Lung (tissue), 16 donors: Measurements from ENCODE around the gene NTN5. TPM values are rescaled to one million over a fixed set of nuclear protein-coding genes. Genes with fewer than 3 reads are reported as not detected.

Experiments used
- ATAC-seq: fragments of 200-7000 bp; cut with Tn5 transposase; one replicate; pipeline ENCODE4 v1.9.1; 2020; ENCODE audit warnings: moderate number of reproducible peaks; ENCODE audit not compliant: insufficient read depth, low FRiP score
- DNase-seq, 3 donors: peaks; one replicate each; pipeline ENCODE4 v3.0.0-alpha.2; 2013 to 2017
- H3K27ac ChIP-seq, 2 donors: one replicate each; pipeline ENCODE4 v1.5.1; 2013; ENCODE audit warnings: mild to moderate bottlenecking in 2 of 2, moderate library complexity in 2 of 2, control low read depth in 1 of 2, inconsistent platforms in 1 of 2, low read depth in 1 of 2, low read length in 1 of 2
- H3K27me3 ChIP-seq, 3 donors: one replicate each; pipeline ENCODE4 v1.5.1; 2013; ENCODE audit warnings: low read length in 2 of 3; ENCODE audit not compliant: control insufficient read depth in 3 of 3, insufficient read depth in 3 of 3
- H3K36me3 ChIP-seq, 4 donors: one replicate each; pipeline ENCODE4 v1.5.1; 2013; ENCODE audit warnings: low read length in 4 of 4, mild to moderate bottlenecking in 1 of 4, moderate library complexity in 1 of 4; ENCODE audit not compliant: control insufficient read depth in 4 of 4, insufficient read depth in 4 of 4
- H3K4me1 ChIP-seq, 5 donors: one replicate each; pipeline ENCODE4 v1.5.1; 2013; ENCODE audit warnings: low read length in 5 of 5, mild to moderate bottlenecking in 2 of 5, moderate library complexity in 1 of 5; ENCODE audit not compliant: control insufficient read depth in 5 of 5, insufficient read depth in 5 of 5
- H3K4me3 ChIP-seq: one replicate; pipeline ENCODE4 v1.5.1; 2013; ENCODE audit warnings: mild to moderate bottlenecking, control low read depth, moderate library complexity
- H3K9ac ChIP-seq, 2 donors: one replicate each; pipeline ENCODE4 v1.5.1; 2013; ENCODE audit warnings: low read length in 2 of 2, control low read depth in 1 of 2; ENCODE audit not compliant: insufficient read depth in 1 of 2
- H3K9me3 ChIP-seq, 4 donors: one replicate each; pipeline ENCODE4 v1.5.1; 2013; ENCODE audit warnings: low read length in 3 of 4, mild to moderate bottlenecking in 1 of 4, moderate library complexity in 1 of 4; ENCODE audit not compliant: control insufficient read depth in 4 of 4, insufficient read depth in 3 of 4
- WGBS, 2 donors: extraction: QIAGEN DNeasy Blood & Tissue Kit; methylation state at CpG; one replicate each; pipeline ENCODE4 v1.1.7; 2013; 5-methylcytosine and 5-hydroxymethylcytosine counted together
- long read RNA-seq, 5 donors: transcript quantifications; one replicate each; lab custom pipeline, GENCODE V29; 2026
- polyA plus RNA-seq, 2 donors: library from polyadenylated mRNA; stranded (reverse); fragments of 200-250 nt; gene quantifications; one replicate each; pipeline ENCODE4 v1.2.1, GENCODE V29; 2013
- total RNA-seq, 2 donors: library from RNA; depleted of rRNA in 1 of 2; stranded (reverse); fragments of >200 nt in 1 of 2; gene quantifications; one replicate each; pipeline ENCODE4 v1.2.1, GENCODE V29; 2014 to 2021
- TF ChIP-seq, protein P1 (sequence below): IDR thresholded peaks from 2 replicates; pipeline ENCODE4 v1.5.1; 2012; ENCODE audit warnings: mild to moderate bottlenecking; ENCODE audit errors: control extremely low read depth, extremely low read depth
- donor health status: control.
- donor health status: control.
- donor health status: Bipolar disorder and iron deficiency.
- donor health status: healthy.
- donor health status: DM: yes; HTN: yes; CAD: no.

NTN5 gene, protein sequence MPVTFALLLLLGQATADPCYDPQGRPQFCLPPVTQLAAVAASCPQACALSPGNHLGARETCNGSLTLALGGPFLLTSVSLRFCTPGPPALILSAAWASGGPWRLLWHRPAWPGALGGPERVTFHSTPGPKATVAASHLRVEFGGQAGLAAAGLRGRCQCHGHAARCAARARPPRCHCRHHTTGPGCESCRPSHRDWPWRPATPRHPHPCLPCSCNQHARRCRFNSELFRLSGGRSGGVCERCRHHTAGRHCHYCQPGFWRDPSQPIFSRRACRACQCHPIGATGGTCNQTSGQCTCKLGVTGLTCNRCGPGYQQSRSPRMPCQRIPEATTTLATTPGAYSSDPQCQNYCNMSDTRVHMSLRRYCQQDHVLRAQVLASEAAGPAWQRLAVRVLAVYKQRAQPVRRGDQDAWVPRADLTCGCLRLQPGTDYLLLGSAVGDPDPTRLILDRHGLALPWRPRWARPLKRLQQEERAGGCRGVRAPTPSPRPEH
- total RNA-seq (under 1 TPM; 0.26 to 0.28 TPM), polyA plus RNA-seq (under 1 TPM; 0.11 to 0.28 TPM)
- long read RNA-seq, donor 1, result 0 reads
- long read RNA-seq, donor 2, result 0 reads
- long read RNA-seq, donor 3, result 0 reads
- long read RNA-seq, donor 4, result 0 reads
- long read RNA-seq, donor 5, result 0 reads

DNA sequence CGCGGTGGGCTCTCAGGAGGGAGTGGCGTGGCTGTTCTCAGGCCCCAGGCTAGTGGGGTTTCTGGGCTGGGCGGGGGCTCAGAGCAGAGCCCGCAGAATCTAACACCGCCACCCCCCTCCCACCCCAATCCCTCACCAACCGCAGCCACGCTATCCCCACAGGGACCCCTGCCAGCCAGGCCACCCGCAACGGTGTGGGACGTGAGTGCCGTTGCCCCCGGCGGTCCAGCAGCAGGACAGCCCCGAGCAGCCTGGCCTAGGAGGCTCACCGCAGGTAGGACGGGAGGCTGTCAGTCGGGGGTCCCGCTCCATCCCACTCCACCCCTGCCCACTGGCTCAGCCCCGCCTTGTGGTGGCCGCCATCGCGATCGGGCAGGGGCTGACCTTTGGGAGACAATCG, at the start of gene NTN5:
TSS of gene NTN5 (minus strand) at position 24 of the 400 bp plus-strand sequence. CDS start 2,031 bp downstream, outside the sequence.
- no peaks in the 10 kb centered on the region for H3K9me3 ChIP-seq
- H3K27ac ChIP-seq, result no peak within 1 kb of the TSS
- H3K4me3 ChIP-seq, result no peak within 1 kb of the TSS
- no peak within 1 kb of the TSS for H3K9ac ChIP-seq
- no peak for DNase-seq
- peaks cover 0 to 12% (median 5%) of the 10 kb centered on the region in 5 donors for H3K4me1 ChIP-seq
- H3K36me3 ChIP-seq, result no peaks in the 10 kb centered on the region
- TF ChIP-seq, protein P1, sequence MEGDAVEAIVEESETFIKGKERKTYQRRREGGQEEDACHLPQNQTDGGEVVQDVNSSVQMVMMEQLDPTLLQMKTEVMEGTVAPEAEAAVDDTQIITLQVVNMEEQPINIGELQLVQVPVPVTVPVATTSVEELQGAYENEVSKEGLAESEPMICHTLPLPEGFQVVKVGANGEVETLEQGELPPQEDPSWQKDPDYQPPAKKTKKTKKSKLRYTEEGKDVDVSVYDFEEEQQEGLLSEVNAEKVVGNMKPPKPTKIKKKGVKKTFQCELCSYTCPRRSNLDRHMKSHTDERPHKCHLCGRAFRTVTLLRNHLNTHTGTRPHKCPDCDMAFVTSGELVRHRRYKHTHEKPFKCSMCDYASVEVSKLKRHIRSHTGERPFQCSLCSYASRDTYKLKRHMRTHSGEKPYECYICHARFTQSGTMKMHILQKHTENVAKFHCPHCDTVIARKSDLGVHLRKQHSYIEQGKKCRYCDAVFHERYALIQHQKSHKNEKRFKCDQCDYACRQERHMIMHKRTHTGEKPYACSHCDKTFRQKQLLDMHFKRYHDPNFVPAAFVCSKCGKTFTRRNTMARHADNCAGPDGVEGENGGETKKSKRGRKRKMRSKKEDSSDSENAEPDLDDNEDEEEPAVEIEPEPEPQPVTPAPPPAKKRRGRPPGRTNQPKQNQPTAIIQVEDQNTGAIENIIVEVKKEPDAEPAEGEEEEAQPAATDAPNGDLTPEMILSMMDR, result no peak
- no peaks in the 10 kb centered on the region for H3K27me3 ChIP-seq
- no peak for ATAC-seq
- WGBS, 2 donors, result 80 to 83% methylated on average over 25 of the region's 25 CpGs

DNA sequence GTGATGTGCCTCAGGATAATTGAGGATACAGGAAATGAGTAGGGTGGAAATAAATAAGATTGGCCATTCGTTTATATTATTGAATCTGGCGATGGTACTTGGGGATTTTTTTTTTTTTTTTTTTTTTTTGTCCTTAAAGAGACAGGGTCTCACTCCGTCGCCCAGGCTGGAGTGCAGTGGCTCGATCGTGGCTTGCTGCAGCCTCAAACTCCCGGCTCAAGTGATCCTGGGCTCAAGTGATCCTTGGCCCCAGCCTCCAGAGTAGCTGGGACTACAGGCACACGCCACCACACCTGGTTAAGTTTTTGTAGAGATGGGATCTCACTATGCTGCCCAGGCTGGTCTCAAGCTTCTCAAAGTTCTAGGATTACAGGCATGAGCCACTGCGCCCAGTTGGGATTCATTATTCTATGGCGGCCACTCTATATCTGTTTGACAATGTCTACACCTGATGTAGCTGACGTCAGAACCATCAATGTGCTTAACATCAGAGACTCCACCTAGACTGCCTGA, 49.4 kb upstream of the NTN5 start:
- TF ChIP-seq, protein P1, result no peak
- DNase-seq (no peak), ATAC-seq (no peak)
- Histone ChIP-seq H3K27ac (no peak overlapping the region), H3K4me1 (peaks cover 0 to 26% (median 14%) of the 10 kb centered on the region in 5 donors), H3K9me3 (no peaks in the 10 kb centered on the region), H3K4me3 (no peak overlapping the region), H3K27me3 (no peaks in the 10 kb centered on the region), H3K36me3 (peaks cover 0 to 16% (median 0%) of the 10 kb centered on the region in 4 donors), H3K9ac (no peak overlapping the region)
- 71 to 80% methylated on average over 11 of the region's 11 CpGs for WGBS, 2 donors

DNA sequence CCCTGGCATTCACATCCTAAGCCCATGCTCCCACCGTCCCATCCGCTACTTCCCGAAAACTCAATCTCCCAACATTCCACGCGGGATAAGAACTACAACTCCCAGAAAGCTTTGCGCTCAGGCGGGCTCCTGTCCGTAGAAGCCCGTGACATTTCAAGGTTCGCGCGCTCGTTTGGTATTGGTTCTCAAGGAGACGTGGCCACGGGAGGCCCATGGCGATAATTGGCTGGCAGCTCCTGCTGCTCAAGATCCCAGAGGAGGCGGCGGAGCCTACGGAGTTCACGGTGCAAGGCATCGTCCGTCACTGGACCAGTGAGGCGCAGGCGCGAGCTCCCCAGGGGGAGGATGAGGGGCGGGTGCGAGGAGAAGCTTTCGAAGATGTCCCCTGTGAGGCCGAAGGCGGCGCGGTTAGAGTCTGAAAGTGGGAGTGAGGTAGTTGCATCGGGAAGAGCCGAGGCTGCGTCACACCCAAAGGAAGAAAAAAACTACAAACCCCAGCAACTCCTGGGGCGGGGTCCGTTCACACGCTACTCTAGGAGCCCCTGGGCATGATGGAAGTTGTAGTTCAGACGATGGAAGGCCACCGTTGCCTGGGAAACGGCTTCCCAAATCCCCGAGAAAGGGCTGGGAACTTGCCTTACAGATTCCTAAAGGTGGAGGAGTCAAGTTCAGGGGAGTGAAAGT, 47.9 kb upstream of the NTN5 start:
- Histone ChIP-seq H3K9me3 (no peaks in the 10 kb centered on the region), H3K27me3 (no peaks in the 10 kb centered on the region), H3K4me1 (peaks cover 0 to 39% (median 18%) of the 10 kb centered on the region in 5 donors), H3K9ac (peak overlapping the region in 1 of 2 donors; percentile 73), H3K4me3 (peak overlapping the region; percentile 43), H3K36me3 (peaks cover 0 to 11% (median 0%) of the 10 kb centered on the region in 4 donors), H3K27ac (peak overlapping the region; percentile 51 to 90)
- ATAC-seq (peak; percentile 80), DNase-seq (peak; percentile 99 to 100 (median 100))
- TF ChIP-seq, protein P1, result no peak
- WGBS, 2 donors, result 28 to 31% methylated on average over 42 of the region's 42 CpGs
